OCI-LY1 (cell line): Measurements from ENCODE around the gene DENND6A.

Source experiments
- H2AFZ ChIP-seq: fragments of 200-600 bp; sonication (generic), shearing (Covaris generic); 2 replicates; pipeline ENCODE4 v1.6.0; 2014; ENCODE audit warnings: antibody characterized with exemption, mild to moderate bottlenecking, low read length
- H3F3A ChIP-seq: fragments of 200-600 bp; sonication (generic), shearing (Covaris generic); 2 replicates; pipeline ENCODE4 v1.6.0; 2014; ENCODE audit warnings: mild to moderate bottlenecking, antibody characterized with exemption, low read length, moderate library complexity; ENCODE audit not compliant: insufficient read depth
- H3K27ac ChIP-seq: fragments of 200-600 bp; sonication (generic); 2 replicates; pipeline ENCODE4 v1.5.1; 2014; ENCODE audit warnings: low read length, mixed run types, mild to moderate bottlenecking, low read depth; ENCODE audit not compliant: poor library complexity, severe bottlenecking
- H3K27me3 ChIP-seq: fragments of 200-600 bp; sonication (generic); 2 replicates; pipeline ENCODE4 v1.6.0; 2014; ENCODE audit warnings: antibody characterized with exemption, mild to moderate bottlenecking, low read length, moderate library complexity; ENCODE audit not compliant: insufficient read depth
- H3K36me3 ChIP-seq: fragments of 200-600 bp; sonication (generic); 2 replicates; pipeline ENCODE4 v1.6.1; 2014; ENCODE audit warnings: mild to moderate bottlenecking, antibody characterized with exemption, low read length, moderate library complexity, mixed read lengths; ENCODE audit not compliant: insufficient read depth
- H3K4me1 ChIP-seq: fragments of 200-600 bp; sonication (generic); 2 replicates; pipeline ENCODE4 v1.5.1; 2014; ENCODE audit warnings: mild to moderate bottlenecking, low read length, moderate library complexity; ENCODE audit not compliant: insufficient read depth, severe bottlenecking
- H3K4me2 ChIP-seq: fragments of 200-600 bp; sonication (generic), shearing (Covaris generic); 2 replicates; pipeline ENCODE4 v1.6.1; 2014; ENCODE audit warnings: low read length
- H3K4me3 ChIP-seq: fragments of 200-600 bp; sonication (generic); 2 replicates; pipeline ENCODE4 v1.5.1; 2014; ENCODE audit warnings: low read length, low read depth, mild to moderate bottlenecking, mixed read lengths; ENCODE audit not compliant: poor library complexity, severe bottlenecking
- H3K79me2 ChIP-seq: fragments of 200-600 bp; shearing (Covaris generic); 2 replicates; pipeline ENCODE4 v1.6.1; 2016; ENCODE audit warnings: mixed run types, low read length, mixed read lengths; ENCODE audit not compliant: insufficient read depth
- H3K9ac ChIP-seq: fragments of 200-600 bp; sonication (generic), shearing (Covaris generic); 2 replicates; pipeline ENCODE4 v1.6.1; 2014; ENCODE audit warnings: mild to moderate bottlenecking, low read length, mixed read lengths
- H3K9me2 ChIP-seq: fragments of 200-600 bp; sonication (generic), shearing (Covaris generic); 2 replicates; pipeline ENCODE4 v1.6.1; 2014; ENCODE audit warnings: low read depth, mild to moderate bottlenecking, low read length, mixed read lengths
- H3K9me3 ChIP-seq: fragments of 200-600 bp; shearing (Covaris generic); 2 replicates; pipeline ENCODE4 v1.6.1; 2014; ENCODE audit warnings: low read length, mixed read lengths
- H4K20me1 ChIP-seq: fragments of 200-600 bp; sonication (generic), shearing (Covaris generic); 2 replicates; pipeline ENCODE4 v1.6.0; 2016; ENCODE audit warnings: mild to moderate bottlenecking, low read length; ENCODE audit not compliant: insufficient read depth
- EZH2 ChIP-seq: fragments of 200-600 bp; sonication (generic), shearing (Covaris generic); IDR thresholded peaks from 2 replicates; pipeline ENCODE4 v1.8.0; 2017; ENCODE audit warnings: borderline replicate concordance, mixed run types, mild to moderate bottlenecking, antibody characterized with exemption, low read length, moderate library complexity, mixed read lengths
- TF ChIP-seq, protein P1 (sequence below): fragments of 200-600 bp; sonication (generic), shearing (Covaris generic); IDR thresholded peaks from 2 replicates; pipeline ENCODE4 v1.5.1; 2017; ENCODE audit warnings: mild to moderate bottlenecking, antibody characterized with exemption, low read length, moderate library complexity, mixed read lengths

Gene DENND6A

DNA sequence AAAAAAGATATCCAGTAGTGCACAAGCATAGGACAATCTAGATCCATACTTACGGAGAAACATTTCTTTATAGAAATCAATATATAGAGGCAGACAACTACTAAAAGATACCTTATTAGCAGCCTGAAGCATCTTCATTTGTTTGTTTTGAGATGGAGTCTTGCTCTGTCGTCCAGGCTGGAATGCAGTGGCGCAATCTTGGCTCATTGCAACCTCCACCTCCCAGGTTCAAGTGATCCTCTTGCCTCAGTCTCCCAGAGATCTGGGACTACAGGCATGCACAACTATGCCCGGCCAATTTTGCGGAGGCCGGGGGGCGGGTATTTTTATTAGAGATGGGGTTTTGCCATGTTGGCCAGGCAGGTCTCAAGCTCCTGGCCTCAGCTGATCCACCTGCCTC is 45.0 kb upstream of the DENND6A start:
- H3F3A ChIP-seq = no peaks in the 10 kb centered on the region
- H3K27me3 ChIP-seq = no peaks in the 10 kb centered on the region
- H3K4me1 ChIP-seq = no peaks in the 10 kb centered on the region
- no peak for TF ChIP-seq EZH2
- TF ChIP-seq, protein P1, sequence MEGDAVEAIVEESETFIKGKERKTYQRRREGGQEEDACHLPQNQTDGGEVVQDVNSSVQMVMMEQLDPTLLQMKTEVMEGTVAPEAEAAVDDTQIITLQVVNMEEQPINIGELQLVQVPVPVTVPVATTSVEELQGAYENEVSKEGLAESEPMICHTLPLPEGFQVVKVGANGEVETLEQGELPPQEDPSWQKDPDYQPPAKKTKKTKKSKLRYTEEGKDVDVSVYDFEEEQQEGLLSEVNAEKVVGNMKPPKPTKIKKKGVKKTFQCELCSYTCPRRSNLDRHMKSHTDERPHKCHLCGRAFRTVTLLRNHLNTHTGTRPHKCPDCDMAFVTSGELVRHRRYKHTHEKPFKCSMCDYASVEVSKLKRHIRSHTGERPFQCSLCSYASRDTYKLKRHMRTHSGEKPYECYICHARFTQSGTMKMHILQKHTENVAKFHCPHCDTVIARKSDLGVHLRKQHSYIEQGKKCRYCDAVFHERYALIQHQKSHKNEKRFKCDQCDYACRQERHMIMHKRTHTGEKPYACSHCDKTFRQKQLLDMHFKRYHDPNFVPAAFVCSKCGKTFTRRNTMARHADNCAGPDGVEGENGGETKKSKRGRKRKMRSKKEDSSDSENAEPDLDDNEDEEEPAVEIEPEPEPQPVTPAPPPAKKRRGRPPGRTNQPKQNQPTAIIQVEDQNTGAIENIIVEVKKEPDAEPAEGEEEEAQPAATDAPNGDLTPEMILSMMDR = no peak
- H2AFZ ChIP-seq = no peak overlapping the region
- H3K9me2 ChIP-seq = no peaks in the 10 kb centered on the region
- H3K4me3 ChIP-seq = no peak overlapping the region
- no peaks in the 10 kb centered on the region for H3K36me3 ChIP-seq
- H3K4me2 ChIP-seq = no peak overlapping the region
- H4K20me1 ChIP-seq = no peaks in the 10 kb centered on the region
- H3K9ac ChIP-seq = no peak overlapping the region
- H3K79me2 ChIP-seq = no peaks in the 10 kb centered on the region
- H3K9me3 ChIP-seq = no peaks in the 10 kb centered on the region
- no peak overlapping the region for H3K27ac ChIP-seq

DNA sequence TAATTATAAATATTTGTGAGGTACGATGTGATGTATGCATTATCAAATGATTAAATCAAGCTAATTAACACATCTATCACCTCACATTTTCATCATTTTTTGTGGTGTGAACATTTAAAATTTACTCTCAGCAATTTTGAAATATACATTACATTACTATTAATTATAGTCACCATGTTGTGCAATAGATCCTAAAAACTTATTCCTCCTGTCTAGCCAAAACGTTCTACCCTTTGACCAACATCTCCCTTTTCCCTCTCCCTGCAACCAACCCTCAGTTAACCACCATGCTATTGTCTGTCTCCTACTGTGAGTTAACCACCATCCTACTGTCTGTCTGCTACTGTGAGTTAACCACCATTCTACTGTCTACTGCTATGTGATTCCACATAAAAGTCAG is 42.5 kb upstream of the DENND6A start:
- Histone ChIP-seq H3K4me2 (no peak overlapping the region), H3K36me3 (no peaks in the 10 kb centered on the region), H4K20me1 (no peaks in the 10 kb centered on the region), H3K27me3 (no peaks in the 10 kb centered on the region), H3K4me1 (no peaks in the 10 kb centered on the region), H3K9ac (no peak overlapping the region), H3K9me3 (no peaks in the 10 kb centered on the region), H2AFZ (no peak overlapping the region), H3K4me3 (no peak overlapping the region), H3K9me2 (no peaks in the 10 kb centered on the region), H3K27ac (no peak overlapping the region), H3F3A (no peaks in the 10 kb centered on the region), H3K79me2 (no peaks in the 10 kb centered on the region)
- TF ChIP-seq, protein P1 = no peak

GRCh38 chr3:57733790-57734189 is 40.9 kb upstream of the DENND6A start:
- H3K9me2 ChIP-seq = no peaks in the 10 kb centered on the region
- no peaks in the 10 kb centered on the region for H4K20me1 ChIP-seq
- H3K36me3 ChIP-seq = no peaks in the 10 kb centered on the region
- H3K4me2 ChIP-seq = no peak overlapping the region
- H3K9ac ChIP-seq = no peak overlapping the region
- no peaks in the 10 kb centered on the region for H3F3A ChIP-seq
- no peaks in the 10 kb centered on the region for H3K27me3 ChIP-seq
- no peak overlapping the region for H3K4me3 ChIP-seq
- H2AFZ ChIP-seq = no peak overlapping the region
- H3K27ac ChIP-seq = no peak overlapping the region
- TF ChIP-seq, protein P1 = no peak
- TF ChIP-seq EZH2 = no peak
- H3K4me1 ChIP-seq = no peaks in the 10 kb centered on the region
- no peaks in the 10 kb centered on the region for H3K79me2 ChIP-seq
- H3K9me3 ChIP-seq = no peaks in the 10 kb centered on the region
